NOMO-1 treated with dmso at 0.1 percent for 144 hours (cell line): ENCODE measurements around the gene ADGRV1.
"Not testable (repeated sequence)": the region's sequence is repeated elsewhere in the genome, so short reads cannot be mapped to it uniquely, and the experiment has no call there.

Source experiments
- DNase-seq: peaks from one replicate; lab custom pipeline; 2025; ENCODE audit not compliant: unreplicated experiment; lab: John Stamatoyannopoulos, UW

ADGRV1 gene

DNA sequence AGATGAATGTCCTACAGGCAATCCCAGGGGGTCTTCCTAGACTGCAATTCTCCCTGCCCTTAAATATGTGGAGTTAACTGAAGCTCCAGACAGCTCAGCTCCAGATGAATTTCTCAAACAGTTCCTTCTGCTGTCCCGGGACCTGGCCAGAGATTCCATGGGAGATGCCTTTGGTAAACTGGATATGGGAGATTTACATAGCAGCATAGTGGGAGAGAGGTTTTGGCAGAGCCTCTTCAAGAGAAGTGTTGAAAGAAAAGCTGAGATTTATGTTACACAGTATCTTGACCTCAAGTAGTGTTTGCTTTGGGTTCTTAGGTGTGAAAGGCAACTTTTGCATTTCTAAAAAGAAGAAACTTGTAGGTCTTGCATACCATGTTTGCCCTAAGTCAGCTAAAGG lies 459.6 kb downstream of the ADGRV1 start:
- DNase-seq = no peak

DNA sequence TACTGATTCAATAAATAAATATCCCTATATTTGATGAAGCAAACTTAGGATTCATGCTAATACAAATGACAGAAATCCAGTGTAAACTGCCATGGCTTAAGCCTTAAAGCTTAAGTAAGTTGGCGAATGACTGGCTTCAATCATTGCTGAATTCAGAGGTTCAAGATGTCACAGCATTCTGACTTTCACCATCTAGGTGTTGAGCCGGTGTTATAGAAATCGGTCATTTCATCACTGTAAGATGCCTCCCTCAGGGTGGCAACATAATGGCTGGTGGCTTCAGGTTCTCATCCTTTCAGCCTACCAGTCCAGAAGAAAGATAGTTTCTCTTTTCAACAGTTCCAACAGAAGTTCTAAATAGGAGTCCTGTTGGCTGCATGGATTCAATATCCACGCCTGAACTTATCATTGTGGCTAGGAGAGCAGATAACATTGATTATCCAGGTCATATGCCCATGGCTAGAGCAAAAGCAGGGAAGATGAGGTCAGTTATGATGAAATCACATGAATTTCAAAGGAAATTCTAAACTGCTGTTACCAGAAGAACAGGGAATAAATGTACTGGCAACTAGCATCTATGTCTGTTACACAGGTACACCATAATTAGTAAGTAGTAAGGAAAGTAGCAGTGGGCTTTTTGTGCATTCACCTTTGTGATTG lies 460.2 kb downstream of the ADGRV1 start:
- DNase-seq = no peak

DNA sequence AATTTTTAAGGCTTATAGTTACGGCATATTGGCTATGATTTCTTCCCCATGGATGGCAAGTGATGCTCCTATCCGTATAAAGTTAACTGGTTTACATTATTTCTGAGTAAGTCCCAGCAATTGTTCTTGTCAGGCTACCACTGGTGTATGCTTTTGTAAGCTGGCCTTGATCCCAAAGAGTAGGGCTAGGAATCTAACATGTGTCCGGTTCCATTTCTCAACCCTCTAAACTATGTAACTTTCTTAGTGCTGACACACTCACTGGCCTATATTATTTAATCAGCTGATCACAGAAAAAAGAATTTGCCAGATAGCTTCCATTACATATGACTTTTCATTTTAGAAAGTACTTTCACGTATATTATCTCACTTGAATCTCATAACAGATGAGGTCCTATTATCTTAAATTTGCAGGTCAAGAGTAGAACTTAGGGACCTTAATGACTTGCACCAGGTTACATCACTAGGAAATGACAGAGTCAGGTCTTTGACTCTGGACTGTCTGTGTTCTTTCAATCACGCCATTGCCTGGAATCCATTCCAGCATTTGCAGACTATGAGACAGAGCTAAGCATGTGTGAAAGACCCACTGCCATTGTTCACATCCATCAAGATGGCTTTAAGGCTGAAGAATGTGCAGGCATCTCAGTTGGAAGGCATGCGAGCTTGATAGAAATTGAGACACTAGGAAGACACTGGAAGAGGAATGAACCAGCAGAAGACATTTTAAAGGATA lies 461.6 kb downstream of the ADGRV1 start:
- DNase-seq = no peak

DNA sequence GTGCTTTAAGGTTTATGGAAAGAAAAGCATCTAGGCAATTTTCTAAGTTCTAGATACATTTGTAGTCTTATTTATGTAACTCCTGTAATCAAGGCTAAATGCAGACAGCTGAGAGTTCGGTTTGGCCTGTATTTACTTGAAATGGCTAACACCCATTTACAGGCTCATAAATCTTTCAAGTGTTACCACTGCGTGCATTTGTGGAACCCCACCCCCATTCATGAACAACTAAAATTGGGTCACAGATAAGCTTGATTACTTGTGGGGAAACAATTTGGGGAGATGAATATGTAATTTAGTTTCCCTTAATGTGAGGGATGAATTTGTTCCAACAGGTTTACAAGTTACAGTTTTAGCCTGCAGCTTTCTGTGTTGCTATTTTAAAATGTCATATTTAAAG lies 463.9 kb downstream of the ADGRV1 start:
- no peak for DNase-seq

DNA sequence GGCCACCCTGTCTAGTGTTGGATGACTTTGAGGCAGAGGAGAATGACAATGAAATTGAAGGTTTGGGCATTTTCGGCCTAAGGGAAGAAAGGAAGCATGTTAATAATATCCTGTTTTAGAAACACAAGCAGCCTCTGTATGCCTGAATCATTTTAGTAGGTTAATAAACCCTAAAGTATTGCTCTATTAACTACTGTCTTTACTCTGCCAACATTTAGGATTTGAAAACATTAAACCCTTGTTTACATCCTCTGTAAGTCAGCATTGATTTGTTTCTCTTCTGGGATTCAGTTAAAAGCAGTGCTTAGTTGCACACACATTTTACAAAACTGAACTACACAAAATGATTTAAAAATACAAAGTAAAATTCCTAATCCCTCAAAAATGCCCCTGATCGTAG lies 465.6 kb downstream of the ADGRV1 start:
- DNase-seq = no peak

DNA sequence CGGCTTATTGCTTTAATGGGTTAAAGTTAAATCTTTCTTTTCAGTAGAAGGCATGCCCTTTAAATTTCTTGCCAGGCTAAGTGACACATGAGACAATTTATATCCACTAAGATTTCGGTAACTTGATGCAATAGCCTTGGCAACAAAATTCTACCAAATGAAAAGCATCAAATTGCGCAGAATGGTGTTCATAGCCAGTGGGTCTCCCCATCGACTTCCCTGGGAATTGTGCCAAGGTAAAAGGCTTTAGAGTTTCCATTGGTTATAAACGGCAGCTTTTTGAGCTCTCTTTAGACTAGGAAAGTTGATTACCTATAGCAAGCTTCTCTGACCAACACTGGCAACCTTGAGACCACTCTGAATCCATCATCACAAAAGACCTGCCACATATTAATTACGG lies 466.1 kb downstream of the ADGRV1 start:
- DNase-seq = no peak

DNA sequence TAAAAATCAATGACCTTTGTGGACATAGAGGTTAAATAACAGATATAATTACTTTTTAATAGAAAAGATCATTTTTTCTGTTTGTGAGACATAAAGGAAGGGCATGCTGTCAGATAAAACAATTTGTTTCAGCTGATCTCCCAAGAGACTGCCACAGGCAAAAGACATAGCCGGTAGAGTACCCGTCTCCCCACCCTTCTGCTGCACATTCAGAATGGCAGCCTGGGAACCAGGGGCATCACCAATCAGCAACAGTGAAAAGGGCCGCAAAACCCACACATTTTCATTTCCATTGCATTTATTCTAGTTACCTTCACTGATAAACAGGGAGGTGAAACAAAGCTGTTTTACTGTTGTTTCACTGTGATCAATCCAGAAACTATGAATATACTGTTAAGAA lies 466.9 kb downstream of the ADGRV1 start:
- DNase-seq = no peak

DNA sequence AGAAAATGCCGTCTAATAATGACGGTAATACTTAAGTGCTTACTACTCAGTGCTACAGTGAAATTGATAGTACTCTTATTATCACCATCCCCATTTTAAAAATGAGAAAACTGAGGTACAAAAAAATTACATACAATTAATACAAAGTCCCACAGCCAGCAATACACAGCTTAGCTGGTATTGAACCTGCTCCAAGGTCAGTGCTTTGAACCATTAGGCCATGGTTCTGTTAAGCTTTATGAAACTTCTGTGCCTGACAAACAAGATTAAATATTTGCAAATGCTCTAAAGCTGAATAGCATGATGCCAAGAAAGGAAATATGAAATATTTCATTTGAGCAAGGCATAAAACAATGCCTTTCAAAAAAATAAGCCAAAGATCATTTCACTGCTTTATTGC lies 467.4 kb downstream of the ADGRV1 start:
- no peak for DNase-seq

DNA sequence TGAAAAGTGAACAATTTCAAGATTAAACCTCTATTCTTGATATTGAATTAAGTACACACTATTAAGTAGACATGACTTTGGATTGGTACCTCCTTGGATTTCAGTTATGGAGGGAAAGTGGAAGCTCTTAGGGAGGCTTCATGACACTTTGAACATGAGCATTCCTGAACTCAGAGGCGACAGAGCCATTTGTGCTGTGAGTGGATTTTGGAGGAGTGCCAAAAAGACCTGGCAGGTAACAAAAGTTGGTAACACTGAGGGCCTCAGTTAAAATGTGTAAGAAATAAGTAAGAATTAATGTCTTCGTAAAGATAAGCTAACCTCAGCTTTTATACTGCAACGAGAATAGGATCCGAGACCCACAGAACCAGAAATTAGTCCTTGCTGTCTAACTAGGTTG lies 467.9 kb downstream of the ADGRV1 start:
- no peak for DNase-seq

DNA sequence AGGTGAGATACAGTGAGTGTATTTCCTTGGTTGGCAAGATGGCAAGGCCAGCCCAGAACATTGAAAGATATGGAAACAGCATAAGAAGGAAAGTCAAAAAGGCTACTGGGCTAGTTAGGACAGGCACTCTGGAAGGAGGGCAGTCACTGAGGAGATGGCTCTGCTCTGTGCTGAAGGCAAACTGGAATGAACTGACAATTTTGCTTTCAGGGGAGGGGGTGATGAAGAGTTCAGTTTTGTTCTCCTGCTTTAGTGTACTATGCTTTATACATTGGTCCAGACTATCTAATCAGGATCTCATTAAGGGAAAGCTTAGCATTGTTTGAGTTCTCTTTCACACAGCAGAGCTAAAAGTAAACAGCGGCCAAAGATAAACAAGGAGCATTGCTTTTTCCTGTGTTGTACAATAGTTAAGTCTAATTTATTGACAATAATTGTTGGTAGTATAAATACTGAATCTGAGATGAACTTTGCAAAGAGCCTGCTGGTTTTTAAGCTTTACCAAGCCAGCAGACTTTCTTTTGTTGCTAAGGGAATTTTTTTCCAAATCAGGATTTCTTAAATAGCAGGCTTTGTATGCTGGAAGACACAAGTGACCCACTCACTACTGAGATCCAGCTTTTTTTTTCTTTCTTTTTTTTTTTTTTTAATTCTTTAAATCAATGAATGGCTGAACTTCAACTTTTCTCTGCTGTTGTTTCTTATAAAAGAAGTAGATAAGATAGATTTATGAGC lies 469.0 kb downstream of the ADGRV1 start:
- DNase-seq = no peak

DNA sequence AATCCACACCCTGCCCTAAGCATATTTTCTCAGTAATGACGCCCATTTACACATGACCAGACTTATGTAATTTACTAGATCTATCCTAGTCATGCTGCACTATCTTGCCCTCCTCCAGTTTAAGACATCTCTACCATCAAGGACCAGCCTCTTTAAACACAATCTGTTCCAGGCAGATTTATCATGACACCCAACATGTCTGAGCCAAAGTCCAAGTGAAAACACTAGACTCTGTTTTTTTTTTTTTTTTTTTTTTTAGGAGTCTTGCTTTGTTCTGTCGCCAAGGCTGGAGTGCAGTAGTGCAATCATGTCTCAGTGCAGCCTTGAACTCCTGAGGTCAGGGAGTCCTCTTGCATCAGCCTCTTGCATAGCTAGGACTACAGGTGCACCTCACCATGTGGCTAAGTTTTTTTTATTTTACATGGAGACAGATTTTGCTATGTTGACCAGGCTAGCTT lies 469.9 kb downstream of the ADGRV1 start:
- no peak for DNase-seq

DNA sequence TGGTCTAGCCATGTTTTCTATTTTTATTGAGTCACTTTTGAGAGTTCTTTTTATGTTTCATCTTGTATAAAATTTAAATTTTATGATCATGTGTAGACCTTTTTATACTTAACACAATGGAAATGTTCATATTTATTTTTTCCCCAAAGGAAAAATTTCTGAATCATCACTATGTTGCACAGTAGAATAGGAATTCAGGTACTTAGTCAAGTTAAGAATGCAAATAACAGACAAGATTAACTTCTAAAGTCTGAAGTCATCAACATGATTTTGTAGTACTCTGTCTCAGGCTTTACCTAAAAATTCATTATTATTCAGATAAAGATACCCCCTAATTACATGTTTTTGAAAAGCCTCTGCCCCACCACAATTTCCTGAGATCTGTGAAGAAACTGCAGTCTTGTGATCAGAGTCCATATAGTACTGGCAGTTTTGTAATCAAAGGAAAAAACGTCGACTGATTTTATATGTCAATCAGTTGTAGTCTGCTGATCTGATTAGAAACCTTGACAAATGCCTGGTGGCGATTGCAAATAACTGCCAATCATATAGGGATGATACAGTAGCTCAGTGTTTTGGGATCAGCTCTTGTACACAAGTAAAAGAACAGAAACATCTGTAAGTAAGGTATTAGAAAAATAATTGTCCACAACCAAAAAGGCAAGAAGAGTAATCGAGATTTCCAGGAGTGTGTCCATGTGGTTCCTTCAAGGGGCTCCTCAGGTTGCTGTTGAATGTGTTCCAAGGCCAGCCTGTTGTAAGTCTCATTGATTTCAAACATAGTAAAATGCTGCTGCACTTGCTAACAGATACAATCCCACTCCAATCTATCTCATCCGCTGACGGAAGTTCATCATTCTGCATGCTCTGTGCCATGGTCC lies 472.2 kb downstream of the ADGRV1 start:
- DNase-seq = no peak

DNA sequence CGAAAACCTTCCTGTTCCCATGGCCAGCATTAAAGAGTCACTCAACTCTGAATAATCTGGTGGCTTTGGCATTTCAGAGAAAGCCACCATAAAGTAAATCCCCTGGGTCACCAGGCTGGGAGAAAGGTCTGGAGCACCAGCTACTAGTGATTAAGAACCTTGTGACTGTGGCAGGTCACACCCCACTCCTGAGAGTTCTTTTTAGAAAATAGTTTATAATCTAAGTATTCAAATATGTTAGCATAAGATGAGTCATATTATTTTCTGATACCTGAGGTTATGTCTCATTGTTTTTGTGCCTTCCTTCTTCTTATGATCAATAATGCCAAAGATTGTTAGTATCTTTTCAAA lies 472.8 kb downstream of the ADGRV1 start:
- no peak for DNase-seq

DNA sequence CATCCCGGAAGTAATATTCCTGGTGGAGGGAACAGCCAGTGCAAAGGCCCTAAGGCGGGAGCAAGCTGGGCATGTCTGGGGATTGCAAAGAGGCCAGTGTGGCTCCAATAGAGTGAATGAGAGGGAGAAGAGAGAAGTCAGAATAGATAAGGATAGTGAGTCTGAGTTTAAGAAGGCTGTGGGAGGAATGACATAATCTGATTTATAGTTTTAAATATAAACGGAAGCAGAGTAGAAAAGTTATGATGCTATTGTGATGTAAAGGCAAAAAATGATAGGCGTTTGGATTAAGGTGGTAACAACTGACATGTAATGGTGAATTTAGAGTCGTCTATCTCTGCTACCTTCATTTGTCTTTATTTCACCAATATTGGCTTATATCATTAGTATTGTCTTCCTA lies 473.5 kb downstream of the ADGRV1 start:
- DNase-seq = no peak

DNA sequence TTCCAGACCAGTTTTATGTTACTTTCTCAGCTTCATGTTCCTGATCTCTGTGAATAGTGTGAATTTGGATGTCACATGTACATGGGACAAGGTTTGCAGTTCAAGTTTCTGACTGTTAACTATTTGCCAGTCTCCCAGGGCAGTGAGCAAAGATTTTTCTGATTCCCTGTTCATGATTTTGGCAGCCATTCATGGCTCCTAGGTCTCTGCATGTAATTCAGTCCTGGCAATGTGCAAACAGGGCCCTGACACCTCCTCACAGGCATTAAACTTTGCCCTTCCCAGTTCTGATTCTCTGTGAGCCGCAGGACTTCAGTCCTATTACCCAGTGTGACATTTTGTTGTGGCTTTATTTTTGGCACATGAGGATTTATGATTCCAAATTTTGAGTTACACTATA lies 474.8 kb downstream of the ADGRV1 start:
- no peak for DNase-seq

DNA sequence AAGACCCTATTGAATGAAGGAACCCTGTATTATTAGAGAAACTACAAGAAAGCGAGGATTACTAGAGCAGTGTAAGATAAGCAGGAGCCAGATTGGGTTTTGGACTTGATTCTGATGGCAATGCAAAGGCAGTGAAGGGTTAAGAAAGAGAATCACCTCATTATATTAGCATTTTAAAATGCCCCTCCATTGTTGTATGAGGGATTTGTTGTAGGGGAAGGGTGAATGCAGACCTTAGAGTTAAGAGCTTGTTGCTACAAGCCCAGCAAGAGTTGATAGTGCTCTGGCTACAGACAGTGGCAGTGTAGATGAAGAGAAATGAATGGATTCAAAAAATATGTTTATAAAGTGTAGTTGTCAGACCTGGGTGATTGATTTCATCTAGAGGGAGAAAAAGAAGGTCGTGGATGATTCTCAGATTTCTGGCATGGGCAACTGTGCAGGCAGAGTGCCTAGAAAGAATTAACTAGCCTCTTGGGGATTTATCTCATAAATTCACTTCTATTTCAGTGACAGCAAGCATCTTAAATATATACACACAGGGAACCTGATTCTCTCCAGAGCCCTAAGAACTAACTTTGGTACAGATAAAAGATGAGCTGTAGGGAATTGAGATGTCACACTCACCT lies 479.7 kb downstream of the ADGRV1 start:
- DNase-seq = no peak

DNA sequence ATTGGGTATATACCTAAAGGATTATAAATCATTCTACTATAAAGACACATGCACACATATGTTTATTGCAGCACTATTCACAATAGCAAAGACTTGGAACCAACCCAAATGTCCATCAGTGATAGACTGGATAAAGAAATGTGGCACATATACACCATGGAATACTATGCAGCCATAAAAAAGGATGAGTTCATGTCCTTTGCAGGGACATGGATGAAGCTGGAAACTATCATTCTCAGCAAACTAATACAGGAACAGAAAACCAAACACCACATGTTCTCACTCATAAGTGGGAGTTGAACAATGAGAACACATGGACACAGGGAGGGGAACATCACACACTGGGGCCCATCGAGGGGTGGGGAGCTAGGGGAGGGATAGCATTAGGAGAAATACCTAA lies 482.5 kb downstream of the ADGRV1 start:
- DNase-seq = not testable (repeated sequence)

DNA sequence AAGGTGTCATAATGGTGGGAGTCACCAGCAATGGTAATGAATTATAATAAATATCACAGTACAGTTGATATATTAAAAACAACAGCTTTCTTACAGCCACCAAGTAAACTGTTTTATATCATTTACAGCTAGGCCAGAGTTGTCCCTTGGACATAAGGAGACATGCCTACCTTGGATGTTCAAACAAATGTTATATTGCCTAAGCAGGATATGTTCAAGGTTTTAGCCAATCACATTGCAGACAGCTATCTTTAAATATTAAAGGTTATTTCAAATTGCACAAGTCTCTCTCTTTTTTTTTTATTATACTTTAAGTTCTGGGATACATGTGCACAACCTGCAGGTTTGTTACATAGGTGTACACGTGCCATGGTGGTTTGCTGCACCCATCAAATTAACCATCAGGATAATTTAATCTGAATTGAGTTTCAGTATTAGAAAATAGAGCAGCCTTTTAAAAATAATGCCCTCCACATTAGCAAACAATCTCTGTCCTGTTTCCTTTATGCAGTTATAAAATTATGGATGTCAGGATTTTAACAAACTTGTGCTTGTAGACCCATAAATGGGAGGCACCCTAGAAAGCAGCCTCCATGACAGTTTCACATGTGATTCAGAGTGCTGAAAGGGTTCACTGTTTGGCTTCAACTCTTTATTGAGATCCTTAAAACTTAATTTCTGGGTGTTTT lies 483.8 kb downstream of the ADGRV1 start:
- DNase-seq = no peak

DNA sequence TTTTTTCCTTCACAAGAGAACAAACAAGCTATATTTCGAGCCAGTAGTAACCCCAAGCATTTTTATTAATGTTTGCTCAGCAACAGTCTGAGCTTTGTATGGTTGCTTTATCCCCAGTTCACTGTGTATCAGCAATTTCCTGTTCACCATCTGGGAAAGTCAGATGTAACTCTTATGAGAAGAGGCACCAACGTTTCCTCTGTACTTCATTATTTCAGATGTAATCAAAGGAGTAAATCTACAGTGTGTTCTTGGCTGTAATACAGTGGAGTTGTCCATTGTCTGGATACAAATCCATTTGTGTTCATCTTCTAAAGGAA lies 484.3 kb downstream of the ADGRV1 start:
- no peak for DNase-seq

DNA sequence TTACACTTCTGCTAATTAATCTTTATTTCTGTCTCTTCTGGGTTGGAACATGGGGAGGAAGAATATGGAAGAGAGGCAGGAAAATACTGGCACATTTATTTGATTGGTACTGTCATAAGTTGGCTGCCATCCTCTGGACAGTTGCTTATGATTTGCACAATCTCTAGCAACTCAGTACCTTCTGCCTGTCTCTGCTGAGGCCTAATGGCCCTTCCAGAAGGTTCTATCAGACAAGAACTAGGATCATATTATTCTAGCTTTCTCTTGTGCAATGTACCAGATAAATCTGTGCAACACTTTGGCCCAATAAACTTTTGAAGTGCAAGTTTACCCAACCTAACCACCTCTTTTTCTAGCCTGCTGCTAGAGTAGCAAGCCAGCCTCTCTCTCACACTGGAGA lies 489.5 kb downstream of the ADGRV1 start:
- DNase-seq = no peak
